Stimulated activated CD4-positive, alpha-beta T cell treated with anti-CD3 and anti-CD28 coated beads, Interleukin-12 subunit alpha, Interleukin-12 subunit beta, amount 100 ng/mL, for 24 hours (primary cell): ENCODE measurements around the gene HCN2.
"Not testable (repeated sequence)": the region's sequence is repeated elsewhere in the genome, so short reads cannot be mapped to it uniquely, and the experiment has no call there.

Experiments
- DNase-seq, 2 experiments: peaks; one replicate each; pipeline ENCODE4 v3.0.0-alpha.2; 2020; ENCODE audit warnings: low read depth in 2 of 2

The HCN2 gene

DNA sequence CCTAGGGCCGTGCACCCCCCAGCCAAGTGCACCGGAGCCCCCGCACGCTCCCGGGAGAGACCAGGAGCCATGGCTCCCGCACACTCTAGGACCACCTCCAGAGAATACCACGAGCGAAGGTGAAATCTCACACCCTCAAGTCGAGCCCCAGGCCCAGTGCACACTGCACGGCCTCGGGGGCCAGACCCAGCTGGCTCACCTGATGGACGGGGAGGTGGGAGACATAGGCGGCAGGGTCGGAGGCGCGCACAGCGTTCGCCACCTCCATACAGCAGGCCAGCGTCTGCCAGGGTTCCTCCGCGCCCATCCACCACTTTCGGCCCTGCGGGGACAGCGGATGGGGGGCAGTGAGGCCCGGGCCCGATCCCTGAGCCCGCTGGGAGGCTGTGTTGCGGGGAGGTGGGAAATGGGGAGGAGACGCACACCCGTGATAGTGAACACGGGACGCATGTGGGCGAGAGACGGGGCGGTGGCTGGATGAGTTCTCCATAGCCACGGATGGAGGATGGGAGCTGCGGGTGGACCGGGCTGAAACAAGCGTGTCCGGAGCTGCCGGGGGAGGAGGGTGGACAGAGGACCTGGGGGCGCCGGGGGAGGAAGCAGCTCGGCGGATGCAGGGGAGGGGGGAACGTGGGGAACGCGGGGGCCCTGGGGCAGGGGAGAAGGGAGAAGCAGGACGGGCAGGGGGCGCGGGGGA is 30.6 kb downstream of the HCN2 start:
- no peak for DNase-seq

- DNase-seq: not testable (repeated sequence)
Observed at GRCh38 chr19:621191-621590, 31.5 kb downstream of the HCN2 start.

DNA sequence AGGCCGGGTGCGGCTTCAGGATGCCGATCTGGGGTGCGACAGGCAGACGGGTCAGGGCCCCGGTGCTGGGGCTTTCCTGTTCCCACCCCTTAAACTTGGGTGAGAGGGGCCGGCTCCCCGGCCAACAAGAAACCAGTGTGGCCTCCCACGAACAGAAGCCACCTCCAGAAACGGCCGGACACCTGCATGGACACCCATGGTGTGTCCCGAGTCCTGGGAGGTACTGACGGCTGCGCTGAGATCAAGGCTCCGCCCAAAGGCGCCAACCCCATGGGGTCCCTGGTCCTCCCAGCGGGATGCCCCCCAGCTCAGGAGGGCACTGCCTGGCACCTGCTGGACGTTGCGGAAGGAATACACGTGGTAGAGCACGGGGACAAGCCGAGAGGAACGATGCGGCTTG is 32.1 kb downstream of the HCN2 start:
- no peak for DNase-seq

GRCh38 chr19:622666-623065 is 33.0 kb downstream of the HCN2 start:
- DNase-seq: no peak

GRCh38 chr19:623175-623916 is 33.7 kb downstream of the HCN2 start:
- no peak for DNase-seq

DNA sequence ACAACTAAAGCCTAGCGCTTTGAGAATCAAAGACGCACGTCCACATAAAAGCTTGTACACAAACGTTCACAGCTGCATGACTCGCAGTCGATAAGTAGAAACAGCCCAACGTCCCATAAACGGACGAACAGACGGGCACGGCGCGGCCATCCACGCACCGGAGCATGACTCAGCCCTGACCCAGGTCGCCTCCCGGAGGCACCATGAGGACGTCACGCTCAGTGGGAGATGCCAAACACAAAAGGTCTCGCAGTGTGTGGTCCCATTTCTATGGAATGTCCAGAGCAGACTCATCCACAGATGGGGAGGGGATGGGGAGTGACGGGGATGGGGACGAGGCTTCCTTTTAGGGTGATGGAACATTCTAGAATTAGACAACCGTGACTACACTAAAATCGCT is 34.3 kb downstream of the HCN2 start:
- DNase-seq: no peak

GRCh38 chr19:624433-625109 is 34.9 kb downstream of the HCN2 start:
- DNase-seq: no peak

DNA sequence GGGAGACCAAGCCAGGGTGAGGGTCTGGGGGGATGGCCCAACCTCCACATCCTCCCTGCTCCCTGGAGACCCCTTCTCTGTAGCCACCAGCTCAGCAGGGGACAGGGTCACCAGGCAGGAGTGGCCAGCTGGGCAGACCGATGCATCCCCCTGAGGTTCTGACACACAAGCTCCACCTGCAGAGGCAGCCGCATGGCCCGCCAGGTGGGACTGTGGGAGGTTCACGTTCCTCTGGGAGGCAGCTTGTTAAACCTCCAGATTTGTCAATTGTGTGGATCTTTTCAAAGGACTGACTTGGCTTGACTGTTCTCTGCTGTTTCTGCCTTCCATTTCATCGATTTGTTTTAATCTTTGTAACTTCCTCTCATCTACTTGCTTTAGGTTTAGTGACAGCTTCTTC is 35.6 kb downstream of the HCN2 start:
- no peak for DNase-seq

DNA sequence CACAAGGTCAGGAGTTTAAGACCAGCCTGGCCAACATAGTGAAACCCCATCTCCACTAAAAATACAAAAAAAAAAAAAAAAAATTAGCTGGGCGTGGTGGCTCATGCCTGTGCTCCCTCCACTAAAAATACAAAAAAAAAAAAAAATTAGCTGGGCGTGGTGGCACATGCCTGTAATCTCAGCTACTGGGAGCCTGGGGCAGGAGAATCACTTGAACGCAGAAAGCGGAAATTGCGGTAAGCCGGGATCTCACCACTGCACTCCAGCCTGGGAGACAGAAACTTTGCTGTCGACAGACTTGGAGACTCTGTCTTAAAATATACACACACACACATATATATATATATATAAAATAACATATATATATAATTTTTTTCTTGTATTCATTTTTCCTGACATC is 36.9 kb downstream of the HCN2 start:
- DNase-seq: not testable (repeated sequence)

DNA sequence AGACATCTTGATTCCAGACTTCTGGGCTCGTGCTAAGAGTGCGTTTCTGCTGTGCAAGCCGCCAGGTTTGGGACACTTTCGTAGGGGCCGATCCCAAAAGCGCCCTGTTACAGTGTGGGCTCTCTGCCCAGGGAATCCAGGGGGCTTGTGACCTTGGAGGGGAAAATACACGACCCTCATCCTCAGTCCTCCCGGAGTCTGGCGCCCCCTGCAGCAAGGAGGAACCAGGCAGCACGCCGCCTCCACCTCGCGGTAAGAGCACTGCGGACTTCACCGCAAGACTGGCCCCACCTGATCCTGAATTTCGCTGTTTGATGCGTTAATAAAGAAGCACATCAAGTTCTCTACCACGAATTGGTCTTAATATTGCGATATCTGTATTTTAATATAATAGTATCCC is 38.5 kb downstream of the HCN2 start:
- DNase-seq: no peak

- not testable (repeated sequence) for DNase-seq
Observed at GRCh38 chr19:629515-629914, 39.8 kb downstream of the HCN2 start.

- no peak for DNase-seq
Observed at GRCh38 chr19:629961-630714, 40.5 kb downstream of the HCN2 start.

DNA sequence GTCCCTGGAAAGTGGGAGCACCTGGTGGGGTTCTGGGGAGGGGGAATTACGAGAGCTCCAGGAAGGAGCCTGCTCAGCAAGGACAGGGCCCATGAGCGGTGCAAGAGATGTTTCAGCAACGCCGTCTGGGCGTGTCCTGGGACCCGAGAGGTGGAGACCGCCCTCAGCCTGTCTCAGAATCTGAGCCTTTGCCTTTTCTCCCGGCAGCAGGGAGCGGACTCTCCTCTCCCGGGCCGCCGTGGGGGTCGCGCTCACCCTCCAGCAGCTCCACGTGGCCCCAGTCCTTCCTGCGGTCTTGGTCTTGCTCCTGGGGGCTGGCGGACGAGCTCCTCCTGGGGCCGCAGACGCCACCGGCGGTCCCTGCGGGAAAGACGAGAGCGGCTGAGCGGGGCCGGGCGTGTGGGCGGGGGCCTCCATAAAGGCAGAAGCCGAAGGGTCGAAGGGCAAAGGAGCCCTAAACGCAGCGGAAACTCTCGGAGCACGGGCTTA is 42.9 kb downstream of the HCN2 start:
- DNase-seq: peak in 1 of 2 experiments; percentile 42

GRCh38 chr19:633068-633785 is 43.5 kb downstream of the HCN2 start, which contains the start of gene POLRMT:
TSS of gene POLRMT (minus strand) at chr19:633537. CDS start at chr19:633512, 25 bp downstream.
- peak; percentile 91 to 94 for DNase-seq

- no peak for DNase-seq
Observed at GRCh38 chr19:633786-634639, 44.3 kb downstream of the HCN2 start.

GRCh38 chr19:634975-635652 is 45.4 kb downstream of the HCN2 start:
- no peak for DNase-seq

DNA sequence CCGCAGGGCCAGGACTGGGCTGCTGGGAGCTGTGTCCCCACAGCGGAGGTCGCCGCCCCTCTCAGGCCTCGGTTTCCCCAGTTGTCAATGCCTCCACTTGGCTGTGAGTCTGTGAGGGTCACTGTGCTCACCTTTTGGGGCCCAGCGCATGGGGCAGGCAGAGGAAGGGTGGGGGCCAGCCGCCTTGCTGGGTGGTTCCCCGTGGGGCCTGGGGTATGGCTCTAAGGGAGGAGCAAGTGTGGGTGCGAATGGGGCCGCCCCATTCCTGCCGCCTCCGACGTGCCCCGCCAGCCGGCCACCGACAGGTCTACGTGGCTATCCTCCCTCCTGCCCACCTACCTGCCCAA is 49.2 kb downstream of the HCN2 start:
- DNase-seq: no peak

DNA sequence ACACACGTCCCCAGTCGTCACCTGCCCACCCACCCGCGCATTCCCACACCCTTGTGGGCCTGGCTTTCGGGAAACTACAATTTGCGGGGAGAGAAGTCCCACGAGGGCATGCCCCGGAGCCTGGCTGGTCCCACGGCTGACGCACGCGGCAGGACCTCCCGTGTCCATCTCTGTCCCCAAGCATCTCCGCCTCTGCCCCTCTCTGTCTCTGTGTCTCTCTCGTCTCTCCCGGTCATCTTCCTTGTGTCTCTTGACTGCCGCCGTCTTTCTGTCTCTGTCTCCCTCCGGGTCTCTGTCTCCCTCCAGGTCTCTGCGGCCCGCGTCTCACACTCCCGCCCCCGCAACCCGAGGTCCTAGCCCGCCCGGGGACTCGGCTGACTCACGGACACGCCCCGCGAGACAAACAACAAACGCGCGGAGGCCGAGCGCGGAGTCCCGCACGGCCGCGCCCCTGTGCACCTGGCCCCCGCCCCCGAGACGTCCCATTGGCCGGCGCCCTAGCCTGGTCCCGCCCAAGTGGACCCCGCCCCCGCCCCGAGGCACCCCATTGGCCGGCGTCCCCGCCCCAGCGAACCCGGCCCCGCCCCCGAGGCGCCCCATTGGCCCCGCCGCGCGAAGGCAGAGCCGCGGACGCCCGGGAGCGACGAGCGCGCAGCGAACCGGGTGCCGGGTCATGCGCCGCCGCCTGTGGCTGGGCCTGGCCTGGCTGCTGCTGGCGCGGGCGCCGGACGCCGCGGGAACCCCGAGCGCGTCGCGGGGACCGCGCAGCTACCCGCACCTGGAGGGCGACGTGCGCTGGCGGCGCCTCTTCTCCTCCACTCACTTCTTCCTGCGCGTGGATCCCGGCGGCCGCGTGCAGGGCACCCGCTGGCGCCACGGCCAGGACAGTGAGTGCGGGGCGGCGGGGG is 49.8 kb downstream of the HCN2 start, which contains the start of gene FGF22:
FGF22 (plus strand) TSS at position 627 of the 908 bp plus-strand sequence; CDS start at position 674, 47 bp downstream.
- DNase-seq: peak; percentile 89 to 93
